Measurements from ENCODE around the gene SOCS3. TPM values are rescaled to one million over a fixed set of nuclear protein-coding genes. Genes with fewer than 3 reads are reported as not detected.

Gene SOCS3
- total RNA-seq, 1 experiment from 2014 or later: 28.9 TPM

- H3K27ac ChIP-seq: peak overlapping the region; percentile 95
- no peaks in the 10 kb centered on the region for H3K9me3 ChIP-seq (replicated peaks)
- peaks cover 56% of the 10 kb centered on the region for H3K4me1 ChIP-seq
- no peaks in the 10 kb centered on the region for H3K27me3 ChIP-seq
- DNase-seq: no peak
- H3K4me3 ChIP-seq: peak overlapping the region; percentile 91
- no peaks in the 10 kb centered on the region; the same call in 1 of the 2 replicates for H3K36me3 ChIP-seq
These were observed 19.2 kb upstream of the SOCS3 start for GRCh38 chr17:78379131-78379491.

GRCh38 chr17:78378225-78379130 is 18.6 kb upstream of the SOCS3 start, which contains the start of gene PGS1:
Gene PGS1, plus strand, starts transcription at chr17:78378649. Its CDS starts 17 bp downstream, at chr17:78378666.
- Histone ChIP-seq H3K27ac (peak within 1 kb of the TSS; percentile 95), H3K4me3 (peak within 1 kb of the TSS; percentile 91), H3K36me3 (no peaks in the 10 kb centered on the region; the same call in 1 of the 2 replicates), H3K4me1 (peaks cover 54% of the 10 kb centered on the region), H3K9me3 (replicated peaks) (no peaks in the 10 kb centered on the region), H3K27me3 (no peaks in the 10 kb centered on the region)
- DNase-seq: peak; percentile 95 to 97

GRCh38 chr17:78377858-78378224 is 18.0 kb upstream of the SOCS3 start:
- H3K27me3 ChIP-seq: no peaks in the 10 kb centered on the region
- no peak for DNase-seq

GRCh38 chr17:78376161-78376560 is 16.3 kb upstream of the SOCS3 start:
- Histone ChIP-seq H3K9me3 (replicated peaks) (no peaks in the 10 kb centered on the region), H3K36me3 (no peaks in the 10 kb centered on the region), H3K4me3 (no peak overlapping the region), H3K27me3 (no peaks in the 10 kb centered on the region), H3K27ac (peak overlapping the region; percentile 91; the same call in 1 of the 2 replicates), H3K4me1 (peaks cover 46% of the 10 kb centered on the region)
- no peak for DNase-seq

More at GRCh38 chr17:78377858-78378224, 18.0 kb upstream of the SOCS3 start:
- peaks cover 51% of the 10 kb centered on the region for H3K4me1 ChIP-seq
- H3K9me3 ChIP-seq (replicated peaks): no peaks in the 10 kb centered on the region
- peak overlapping the region; percentile 95 for H3K27ac ChIP-seq
- no peaks in the 10 kb centered on the region; the same call in 1 of the 2 replicates for H3K36me3 ChIP-seq
- H3K4me3 ChIP-seq: peak overlapping the region; percentile 91

- no peaks in the 10 kb centered on the region for H3K27me3 ChIP-seq
- DNase-seq: no peak
- no peaks in the 10 kb centered on the region for H3K36me3 ChIP-seq
- H3K9me3 ChIP-seq (replicated peaks): no peaks in the 10 kb centered on the region
- H3K4me1 ChIP-seq: peaks cover 46% of the 10 kb centered on the region
- no peak overlapping the region for H3K4me3 ChIP-seq
- H3K27ac ChIP-seq: peak overlapping the region; percentile 91
These were observed 15.7 kb upstream of the SOCS3 start for GRCh38 chr17:78375401-78376151.

GRCh38 chr17:78374631-78375274 is 14.9 kb upstream of the SOCS3 start:
- Histone ChIP-seq H3K9me3 (replicated peaks) (no peaks in the 10 kb centered on the region), H3K4me1 (peaks cover 42% of the 10 kb centered on the region), H3K4me3 (no peak overlapping the region), H3K36me3 (no peaks in the 10 kb centered on the region), H3K27me3 (no peaks in the 10 kb centered on the region), H3K27ac (peak overlapping the region; percentile 91)
- peak; percentile 89 to 93 for DNase-seq

GRCh38 chr17:78374189-78374588 is 14.3 kb upstream of the SOCS3 start:
- no peak for DNase-seq
- no peaks in the 10 kb centered on the region for H3K27me3 ChIP-seq
- H3K9me3 ChIP-seq (replicated peaks): no peaks in the 10 kb centered on the region
- peak overlapping the region; percentile 91 for H3K27ac ChIP-seq
- no peak overlapping the region for H3K4me3 ChIP-seq
- H3K36me3 ChIP-seq: no peaks in the 10 kb centered on the region
- peaks cover 42% of the 10 kb centered on the region for H3K4me1 ChIP-seq

- Histone ChIP-seq H3K36me3 (no peaks in the 10 kb centered on the region), H3K27ac (no peak overlapping the region), H3K9me3 (replicated peaks) (no peaks in the 10 kb centered on the region), H3K4me1 (peaks cover 40% of the 10 kb centered on the region), H3K4me3 (no peak overlapping the region), H3K27me3 (no peaks in the 10 kb centered on the region)
- no peak for DNase-seq
These were observed 13.0 kb upstream of the SOCS3 start for GRCh38 chr17:78372841-78373240.

- Histone ChIP-seq H3K9me3 (replicated peaks) (no peaks in the 10 kb centered on the region), H3K36me3 (no peaks in the 10 kb centered on the region), H3K4me3 (no peak overlapping the region), H3K27ac (no peak overlapping the region), H3K27me3 (no peaks in the 10 kb centered on the region), H3K4me1 (peaks cover 46% of the 10 kb centered on the region)
- no peak for DNase-seq
These were observed 11.2 kb upstream of the SOCS3 start for GRCh38 chr17:78371056-78371455.

- Histone ChIP-seq H3K9me3 (replicated peaks) (no peaks in the 10 kb centered on the region), H3K4me3 (no peak overlapping the region), H3K36me3 (no peaks in the 10 kb centered on the region), H3K27ac (no peak overlapping the region), H3K27me3 (no peaks in the 10 kb centered on the region), H3K4me1 (peaks cover 46% of the 10 kb centered on the region)
- no peak for DNase-seq
These were observed 10.0 kb upstream of the SOCS3 start for GRCh38 chr17:78369791-78370381.

GRCh38 chr17:78368854-78369495 is 9.1 kb upstream of the SOCS3 start:
- Histone ChIP-seq H3K27ac (no peak overlapping the region), H3K4me3 (no peak overlapping the region), H3K4me1 (peaks cover 46% of the 10 kb centered on the region), H3K27me3 (no peaks in the 10 kb centered on the region), H3K36me3 (no peaks in the 10 kb centered on the region), H3K9me3 (replicated peaks) (no peaks in the 10 kb centered on the region)
- DNase-seq: no peak

GRCh38 chr17:78368348-78368747 is 8.5 kb upstream of the SOCS3 start:
- no peak for DNase-seq
- H3K4me3 ChIP-seq: no peak overlapping the region
- H3K9me3 ChIP-seq (replicated peaks): no peaks in the 10 kb centered on the region
- H3K36me3 ChIP-seq: no peaks in the 10 kb centered on the region
- no peak overlapping the region for H3K27ac ChIP-seq
- H3K27me3 ChIP-seq: no peaks in the 10 kb centered on the region
- peaks cover 43% of the 10 kb centered on the region for H3K4me1 ChIP-seq

- Histone ChIP-seq H3K9me3 (replicated peaks) (no peaks in the 10 kb centered on the region), H3K4me1 (peaks cover 43% of the 10 kb centered on the region), H3K4me3 (no peak overlapping the region), H3K36me3 (no peaks in the 10 kb centered on the region), H3K27ac (peak overlapping the region; percentile 92; the same call in 1 of the 2 replicates), H3K27me3 (no peaks in the 10 kb centered on the region)
- DNase-seq: no peak
These were observed 7.3 kb upstream of the SOCS3 start for GRCh38 chr17:78367193-78367592.
